ENCODE data around the gene KLHDC7A. TPM values are rescaled to one million over a fixed set of nuclear protein-coding genes. Genes with fewer than 3 reads are reported as not detected.

KLHDC7A gene
- polyA plus RNA-seq, 3 donors = not detected

DNA sequence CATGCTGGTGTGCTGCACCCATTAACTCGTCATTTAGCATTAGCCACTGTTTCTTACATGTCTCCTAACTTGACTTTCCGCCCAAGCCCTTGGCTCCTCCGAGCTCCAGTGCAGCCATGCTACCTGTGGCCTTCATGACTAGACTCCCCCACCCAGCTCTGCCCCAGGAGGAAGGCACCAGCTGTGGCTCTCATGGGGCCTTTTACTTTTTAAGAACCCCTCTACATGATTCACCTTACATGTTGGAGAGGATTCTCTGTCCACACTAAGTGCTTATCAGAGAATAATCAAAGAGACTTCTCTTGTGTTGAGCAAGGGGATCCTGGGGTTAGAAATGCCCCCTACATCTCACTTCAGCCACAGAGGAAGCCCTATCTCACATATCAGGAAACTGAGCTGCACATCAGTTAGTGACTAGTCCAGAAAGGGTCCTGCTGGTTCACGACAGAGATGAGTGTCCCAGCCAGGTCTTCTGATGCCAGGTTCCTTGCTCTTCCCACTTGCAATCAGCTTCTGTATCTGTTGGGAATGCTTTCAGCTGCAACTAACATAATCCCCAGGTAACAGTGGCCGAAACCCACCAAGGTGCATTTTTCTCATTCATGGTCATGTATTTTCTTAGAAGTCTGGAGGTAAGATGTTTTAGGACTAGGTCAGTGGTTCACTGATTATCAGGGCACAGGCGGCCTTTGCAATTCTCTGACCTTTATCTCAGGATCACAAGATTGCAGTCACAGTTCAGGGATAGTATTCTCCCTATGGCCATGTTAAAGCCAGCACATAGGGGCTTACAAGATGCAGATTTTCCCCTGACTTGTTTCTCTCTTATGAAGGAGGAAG lies 45.9 kb downstream of the KLHDC7A start:
- TF ChIP-seq, protein P1, sequence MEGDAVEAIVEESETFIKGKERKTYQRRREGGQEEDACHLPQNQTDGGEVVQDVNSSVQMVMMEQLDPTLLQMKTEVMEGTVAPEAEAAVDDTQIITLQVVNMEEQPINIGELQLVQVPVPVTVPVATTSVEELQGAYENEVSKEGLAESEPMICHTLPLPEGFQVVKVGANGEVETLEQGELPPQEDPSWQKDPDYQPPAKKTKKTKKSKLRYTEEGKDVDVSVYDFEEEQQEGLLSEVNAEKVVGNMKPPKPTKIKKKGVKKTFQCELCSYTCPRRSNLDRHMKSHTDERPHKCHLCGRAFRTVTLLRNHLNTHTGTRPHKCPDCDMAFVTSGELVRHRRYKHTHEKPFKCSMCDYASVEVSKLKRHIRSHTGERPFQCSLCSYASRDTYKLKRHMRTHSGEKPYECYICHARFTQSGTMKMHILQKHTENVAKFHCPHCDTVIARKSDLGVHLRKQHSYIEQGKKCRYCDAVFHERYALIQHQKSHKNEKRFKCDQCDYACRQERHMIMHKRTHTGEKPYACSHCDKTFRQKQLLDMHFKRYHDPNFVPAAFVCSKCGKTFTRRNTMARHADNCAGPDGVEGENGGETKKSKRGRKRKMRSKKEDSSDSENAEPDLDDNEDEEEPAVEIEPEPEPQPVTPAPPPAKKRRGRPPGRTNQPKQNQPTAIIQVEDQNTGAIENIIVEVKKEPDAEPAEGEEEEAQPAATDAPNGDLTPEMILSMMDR (IDR thresholded peaks at IDR 0.05) = no peak
- no peak overlapping the region for H3K4me3 Mint-ChIP-seq
- Histone ChIP-seq H3K4me3 (replicated peaks in 1 of 3; ENCODE audit: low read depth in 2 of 3, low read length in 3 of 3) (no peak overlapping the region), H3K9ac (ENCODE audit: insufficient read depth, low read length, poor library complexity, severe bottlenecking) (no peak overlapping the region), H3K27me3 (ENCODE audit: control insufficient read depth in 2 of 2, insufficient read depth in 2 of 2, low read length in 2 of 2) (no peaks in the 10 kb centered on the region), H3K4me2 (replicated peaks; ENCODE audit: extremely low read depth, low read length, poor library complexity, severe bottlenecking) (no peak overlapping the region), H3K36me3 (replicated peaks in 1 of 2; ENCODE audit: control insufficient read depth in 1 of 2, insufficient read depth in 2 of 2, low read length in 2 of 2) (no peaks in the 10 kb centered on the region), H4K20me1 (ENCODE audit: insufficient read depth, low read length) (no peaks in the 10 kb centered on the region), H3K79me2 (ENCODE audit: insufficient read depth, low read length) (no peaks in the 10 kb centered on the region), H3K27ac (ENCODE audit: low read depth in 1 of 2, low read length in 2 of 2) (no peak overlapping the region), H3K9me3 (replicated peaks in 1 of 2; ENCODE audit: control insufficient read depth in 1 of 2, insufficient read depth in 1 of 2, low read length in 2 of 2) (no peaks in the 10 kb centered on the region), H3K4me1 (ENCODE audit: control insufficient read depth in 1 of 2, insufficient read depth in 2 of 2, low read length in 2 of 2) (no peaks in the 10 kb centered on the region), H2AFZ (ENCODE audit: insufficient read depth, low read depth, low read length, poor library complexity, severe bottlenecking) (no peak overlapping the region)
- DNase-seq = no peak
- no peaks in the 10 kb centered on the region for H3K36me3 Mint-ChIP-seq
- H3K27me3 Mint-ChIP-seq (ENCODE audit: low read depth in 3 of 3) = peaks cover 2 to 9% (median 5%) of the 10 kb centered on the region in 3 donors
- no peaks in the 10 kb centered on the region for H3K4me1 Mint-ChIP-seq
- intact Hi-C loops (cut with micrococcal nuclease) = no loop called here
- no peak overlapping the region for H3K27ac Mint-ChIP-seq
- 82% methylated on average over 5 of the region's 6 CpGs for whole genome bisulfite sequencing (ENCODE audit: insufficient coverage)
- H3K9me3 Mint-ChIP-seq = peaks cover 0 to 2% (median 0%) of the 10 kb centered on the region in 7 donors

DNA sequence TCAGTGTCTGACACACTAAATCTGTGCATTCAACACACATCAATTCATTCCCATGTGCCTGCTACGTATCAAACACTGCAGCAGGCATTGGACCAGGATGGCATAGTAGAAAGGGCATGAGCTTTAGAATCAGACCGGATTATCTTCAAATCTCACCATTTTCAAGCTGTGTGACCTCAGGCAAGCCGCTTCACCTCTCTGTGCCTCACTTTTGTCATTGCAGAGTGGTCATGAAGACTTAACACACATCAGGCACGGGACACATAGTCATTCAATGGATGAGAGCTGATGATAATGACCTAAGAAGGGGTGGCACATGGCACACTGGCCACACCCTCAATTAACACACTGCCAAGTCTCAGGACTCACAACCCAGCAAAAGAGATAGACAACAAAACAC lies 46.8 kb downstream of the KLHDC7A start:
- Histone ChIP-seq H3K9ac (ENCODE audit: insufficient read depth, low read length, poor library complexity, severe bottlenecking) (no peak overlapping the region), H3K79me2 (ENCODE audit: insufficient read depth, low read length) (no peaks in the 10 kb centered on the region), H3K36me3 (replicated peaks in 1 of 2; ENCODE audit: control insufficient read depth in 1 of 2, insufficient read depth in 2 of 2, low read length in 2 of 2) (no peaks in the 10 kb centered on the region), H4K20me1 (ENCODE audit: insufficient read depth, low read length) (no peaks in the 10 kb centered on the region), H3K27me3 (ENCODE audit: control insufficient read depth in 2 of 2, insufficient read depth in 2 of 2, low read length in 2 of 2) (no peaks in the 10 kb centered on the region), H3K4me1 (ENCODE audit: control insufficient read depth in 1 of 2, insufficient read depth in 2 of 2, low read length in 2 of 2) (no peaks in the 10 kb centered on the region), H3K4me2 (replicated peaks; ENCODE audit: extremely low read depth, low read length, poor library complexity, severe bottlenecking) (no peak overlapping the region), H3K27ac (ENCODE audit: low read depth in 1 of 2, low read length in 2 of 2) (no peak overlapping the region), H3K4me3 (replicated peaks in 1 of 3; ENCODE audit: low read depth in 2 of 3, low read length in 3 of 3) (no peak overlapping the region), H3K9me3 (replicated peaks in 1 of 2; ENCODE audit: control insufficient read depth in 1 of 2, insufficient read depth in 1 of 2, low read length in 2 of 2) (no peaks in the 10 kb centered on the region), H2AFZ (ENCODE audit: insufficient read depth, low read depth, low read length, poor library complexity, severe bottlenecking) (no peak overlapping the region)
- peaks cover 2 to 9% (median 5%) of the 10 kb centered on the region in 3 donors for H3K27me3 Mint-ChIP-seq (ENCODE audit: low read depth in 3 of 3)
- no peaks in the 10 kb centered on the region for H3K4me1 Mint-ChIP-seq
- no peak overlapping the region for H3K4me3 Mint-ChIP-seq
- no peak for DNase-seq
- peak overlapping the region in 1 of 7 donors; percentile 20 for H3K27ac Mint-ChIP-seq
- H3K36me3 Mint-ChIP-seq = no peaks in the 10 kb centered on the region
- TF ChIP-seq, protein P1 (IDR thresholded peaks at IDR 0.05) = no peak
- intact Hi-C loops (cut with micrococcal nuclease) = no loop called here
- H3K9me3 Mint-ChIP-seq = peaks cover 0 to 2% (median 0%) of the 10 kb centered on the region in 7 donors
- 50% methylated on average over 1 of the region's 4 CpGs for WGBS (ENCODE audit: insufficient coverage)
